WTC11 (cell line): ENCODE data around the gene FOXE1. TPM values are rescaled to one million over a fixed set of nuclear protein-coding genes. Genes with fewer than 3 reads are reported as not detected.

ENCODE experiments used
- ATAC-seq: fragments of 200-7000 bp; cut with Tn5 transposase; 2 replicates; pipeline ENCODE4 v1.10.0; 2021; ENCODE audit warnings: mild to moderate bottlenecking, moderate library complexity
- CTCF ChIA-PET: fragments of 300-600 bp; sonication (Branson Sonifier 250); formaldehyde crosslinking; loops from one replicate; lab custom pipeline; 2021; ENCODE audit warnings: antibody characterized with exemption; lab: Charles Lee
- POLR2A ChIA-PET: fragments of 350-600 bp; sonication (Branson Sonifier 250); formaldehyde crosslinking; loops from one replicate; lab custom pipeline; 2021; ENCODE audit warnings: antibody characterized with exemption; lab: Charles Lee
- DNase-seq: peaks from one replicate; pipeline ENCODE4 v3.0.0; 2021; ENCODE audit warnings: low spot score
- H3K27ac Mint-ChIP-seq: 2 replicates; pipeline ENCODE4 v1.8.0; 2021; ENCODE audit warnings: mixed read lengths
- H3K27me3 Mint-ChIP-seq: 2 replicates; pipeline ENCODE4 v1.8.0; 2021; ENCODE audit warnings: low read depth, mild to moderate bottlenecking, moderate library complexity, mixed read lengths
- H3K36me3 Mint-ChIP-seq: 2 replicates; pipeline ENCODE4 v1.8.0; 2021; ENCODE audit warnings: mixed read lengths
- H3K4me1 Mint-ChIP-seq: 2 replicates; pipeline ENCODE4 v1.8.0; 2022; ENCODE audit warnings: mixed read lengths
- H3K4me3 Mint-ChIP-seq: 2 replicates; pipeline ENCODE4 v1.8.0; 2021; ENCODE audit warnings: mild to moderate bottlenecking, moderate library complexity, mixed read lengths
- H3K9me3 Mint-ChIP-seq: 2 replicates; pipeline ENCODE4 v1.8.0; 2021; ENCODE audit warnings: mixed read lengths
- AR ChIP-seq: fragments of 250-450 bp; sonication (Bioruptor Pico); IDR thresholded peaks from 2 replicates; pipeline ENCODE4 v1.9.0; 2021; ENCODE audit warnings: mild to moderate bottlenecking
- ARID4B ChIP-seq: sonication (generic); formaldehyde crosslinking; IDR thresholded peaks from 2 replicates; pipeline ENCODE4 v1.8.0; 2023; ENCODE audit warnings: missing genetic modification reagents, mild to moderate bottlenecking, borderline replicate concordance
- ATF3 ChIP-seq: sonication (generic); formaldehyde crosslinking; conservative IDR thresholded peaks from 2 replicates; pipeline ENCODE4 v1.8.1; 2022; ENCODE audit warnings: mild to moderate bottlenecking, missing genetic modification reagents
- E2F1 ChIP-seq: sonication (generic); formaldehyde crosslinking; IDR thresholded peaks from 2 replicates; pipeline ENCODE4 v1.8.0; 2022; ENCODE audit warnings: mild to moderate bottlenecking, missing genetic modification reagents
- FOXP1 ChIP-seq: sonication (generic); formaldehyde crosslinking; IDR thresholded peaks from 2 replicates; pipeline ENCODE4 v1.8.0; 2022; ENCODE audit warnings: missing genetic modification reagents, mild to moderate bottlenecking, moderate library complexity, borderline replicate concordance
- FOXP4 ChIP-seq: sonication (generic); formaldehyde crosslinking; IDR thresholded peaks from 2 replicates; pipeline ENCODE4 v1.8.0; 2022; ENCODE audit warnings: mild to moderate bottlenecking, missing genetic modification reagents
- GTF2I ChIP-seq: fragments of 250-450 bp; sonication (Bioruptor Pico); conservative IDR thresholded peaks from 2 replicates; pipeline ENCODE4 v1.4.0; 2021; ENCODE audit warnings: mild to moderate bottlenecking
- JAZF1 ChIP-seq: fragments of 250-450 bp; sonication (Bioruptor Pico); IDR thresholded peaks from 2 replicates; pipeline ENCODE4 v1.9.0; 2021; ENCODE audit warnings: moderate library complexity, mild to moderate bottlenecking, inconsistent platforms
- MXD4 ChIP-seq: fragments of 250-450 bp; sonication (Bioruptor Pico); IDR thresholded peaks from 2 replicates; pipeline ENCODE4 v1.8.0; 2021; ENCODE audit warnings: mild to moderate bottlenecking, moderate library complexity, borderline replicate concordance
- SMAD4 ChIP-seq: sonication (generic); formaldehyde crosslinking; IDR thresholded peaks from 2 replicates; pipeline ENCODE4 v1.8.0; 2022; ENCODE audit warnings: mild to moderate bottlenecking, missing genetic modification reagents
- ZNF219 ChIP-seq: sonication (generic); formaldehyde crosslinking; IDR thresholded peaks from 2 replicates; pipeline ENCODE4 v1.8.0; 2023; ENCODE audit warnings: missing genetic modification reagents, mild to moderate bottlenecking, borderline replicate concordance
- ZNF317 ChIP-seq: sonication (generic); formaldehyde crosslinking; IDR thresholded peaks from 2 replicates; pipeline ENCODE4 v1.8.1; 2023; ENCODE audit warnings: low read depth, mild to moderate bottlenecking, moderate library complexity, missing genetic modification reagents, borderline replicate concordance
- ZSCAN18 ChIP-seq: fragments of 250-450 bp; sonication (Bioruptor Pico); IDR thresholded peaks from 2 replicates; pipeline ENCODE4 v2.1.2; 2022; ENCODE audit warnings: mild to moderate bottlenecking, moderate library complexity
- total RNA-seq: library from RNA; stranded (reverse); gene quantifications from 3 replicates; pipeline ENCODE4 v1.2.3, GENCODE V29; 2021

The FOXE1 gene
- total RNA-seq, 1 experiment from 2014 or later: 0.09 TPM

- DNase-seq (no peak), ATAC-seq (peak; percentile 77)
- no peak for TF ChIP-seq ARID4B (CRISPR knock-in tag)
- no peak for TF ChIP-seq FOXP1
- TF ChIP-seq E2F1 (CRISPR knock-in tag): no peak
- TF ChIP-seq ATF3 (CRISPR knock-in tag): no peak
- TF ChIP-seq MXD4 (CRISPR knock-in tag): no peak
- TF ChIP-seq FOXP4 (CRISPR knock-in tag): no peak
- no peak for TF ChIP-seq SMAD4 (CRISPR knock-in tag)
- Mint-ChIP-seq H3K4me3 (peak overlapping the region; percentile 60), H3K27ac (no peak overlapping the region), H3K36me3 (no peaks in the 10 kb centered on the region), H3K4me1 (peaks cover 20% of the 10 kb centered on the region), H3K27me3 (peaks cover 45% of the 10 kb centered on the region), H3K9me3 (no peaks in the 10 kb centered on the region)
- ChIA-PET CTCF (interaction anchor here (0.6 to 2.4 kb wide), 4 partner anchors 17 to 65 kb away, joined by 3 to 8 read pairs (median 4); no protein-coding TSS in a partner anchor), POLR2A (no interaction called here)
Measured at GRCh38 chr9:97830884-97831829, 21.9 kb upstream of the FOXE1 start.

- Mint-ChIP-seq H3K36me3 (no peaks in the 10 kb centered on the region), H3K27me3 (peaks cover 37% of the 10 kb centered on the region), H3K9me3 (no peaks in the 10 kb centered on the region), H3K4me3 (peak overlapping the region; percentile 60), H3K27ac (no peak overlapping the region), H3K4me1 (peaks cover 20% of the 10 kb centered on the region)
- POLR2A ChIA-PET: no interaction called here
- no peak for TF ChIP-seq JAZF1 (CRISPR knock-in tag)
- no peak for TF ChIP-seq ZNF219 (CRISPR knock-in tag)
- no peak for TF ChIP-seq ZNF317 (CRISPR knock-in tag)
- no peak for TF ChIP-seq ZSCAN18
- no peak for TF ChIP-seq GTF2I (CRISPR knock-in tag)
- TF ChIP-seq AR: no peak
- DNase-seq: no peak
- peak; percentile 61 for ATAC-seq
- CTCF ChIA-PET: interaction anchor here (2.4 kb wide), 1 partner anchor 58 kb away, joined by 8 read pairs; no protein-coding TSS in a partner anchor
Measured at GRCh38 chr9:97831843-97832636, 21.0 kb upstream of the FOXE1 start.
